GM21367 (cell line): Measurements from ENCODE around the gene UQCRC1.
A peak's percentile ranks its signal among the peaks of the same experiment; 100 is the strongest.
"Not testable (repeated sequence)": the region's sequence is repeated elsewhere in the genome, so short reads cannot be mapped to it uniquely, and the experiment has no call there.

Source experiments
- ATAC-seq: cut with Tn5 transposase; IDR thresholded peaks from one replicate; pipeline ENCODE4 v1.9.1; 2021; ENCODE audit not compliant: unreplicated experiment

The UQCRC1 gene

GRCh38 chr3:48556796-48557626, 52.4 kb downstream of the UQCRC1 start, which contains the start of gene PFKFB4:
Gene PFKFB4 (minus strand): TSS chr3:48556803. CDS start chr3:48556777, 26 bp downstream.
- peak; percentile 67 for ATAC-seq

- ATAC-seq = no peak
These were observed 53.3 kb downstream of the UQCRC1 start for GRCh38 chr3:48555949-48556795.

DNA sequence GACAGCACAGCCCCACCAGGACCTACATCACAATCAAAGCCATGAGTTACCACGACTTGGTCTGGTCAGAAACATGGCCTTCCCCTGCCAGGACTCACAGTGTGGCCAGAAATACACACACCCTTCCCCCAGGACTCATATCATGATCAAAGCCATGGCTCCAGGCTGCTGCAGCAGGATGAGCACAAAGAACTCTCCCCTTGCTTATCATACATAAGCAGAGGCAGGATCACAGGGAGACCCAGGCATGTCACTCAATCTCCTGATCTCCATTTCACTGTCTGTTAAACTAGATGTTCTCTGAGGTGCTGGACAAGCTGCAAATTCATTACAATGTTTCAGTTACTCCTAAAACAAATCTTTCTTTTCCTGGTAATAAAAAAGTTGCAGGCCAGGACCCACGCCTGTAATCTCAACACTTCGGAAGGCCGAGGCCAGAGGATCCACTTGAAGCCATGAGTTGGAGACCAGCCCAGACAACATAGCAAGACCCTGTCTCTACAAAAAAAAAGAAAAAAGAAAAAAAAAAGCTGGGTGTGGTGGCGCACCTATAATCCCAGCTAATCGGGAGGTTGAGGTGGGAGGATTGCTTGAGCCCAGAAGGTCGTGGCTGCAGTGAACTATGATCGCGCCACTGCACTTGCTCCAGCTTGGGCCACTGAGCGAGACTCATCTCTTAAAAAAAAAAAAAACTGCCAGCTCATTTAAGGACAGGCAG, 54.1 kb downstream of the UQCRC1 start:
- ATAC-seq = no peak

- ATAC-seq = no peak
These were observed 55.3 kb downstream of the UQCRC1 start for GRCh38 chr3:48553886-48554845.

GRCh38 chr3:48553361-48553760, 56.1 kb downstream of the UQCRC1 start:
- ATAC-seq = no peak

- no peak for ATAC-seq
These were observed 57.1 kb downstream of the UQCRC1 start for GRCh38 chr3:48552111-48552951.

GRCh38 chr3:48551651-48552050, 57.8 kb downstream of the UQCRC1 start:
- not testable (repeated sequence) for ATAC-seq
